Stromal cell of bone marrow (primary cell): ENCODE measurements around the gene BHLHE23.

Experiments
- DNase-seq: peaks from one replicate; pipeline ENCODE4 v3.0.0-alpha.2; 2012; ENCODE audit warnings: low read depth

Gene BHLHE23

GRCh38 chr20:62971950-62972844 lies 34.6 kb downstream of the BHLHE23 start:
- DNase-seq: peak; percentile 57

- no peak for DNase-seq
Measured at GRCh38 chr20:62971211-62971949, 35.4 kb downstream of the BHLHE23 start.

- no peak for DNase-seq
Measured at GRCh38 chr20:62970307-62971210, 36.2 kb downstream of the BHLHE23 start.

GRCh38 chr20:62969939-62970306 lies 36.8 kb downstream of the BHLHE23 start:
- DNase-seq: no peak

- no peak for DNase-seq
Measured at GRCh38 chr20:62969179-62969760, 37.5 kb downstream of the BHLHE23 start.

- no peak for DNase-seq
Measured at GRCh38 chr20:62968378-62969178, 38.2 kb downstream of the BHLHE23 start.

- no peak for DNase-seq
Measured at GRCh38 chr20:62967628-62968351, 39.0 kb downstream of the BHLHE23 start.

- no peak for DNase-seq
Measured at GRCh38 chr20:62967149-62967501, 39.6 kb downstream of the BHLHE23 start.

- no peak for DNase-seq
Measured at GRCh38 chr20:62966212-62967148, 40.3 kb downstream of the BHLHE23 start.

GRCh38 chr20:62965363-62965771 lies 41.4 kb downstream of the BHLHE23 start:
- no peak for DNase-seq

GRCh38 chr20:62964700-62965099 lies 42.1 kb downstream of the BHLHE23 start:
- DNase-seq: no peak

- DNase-seq: no peak
Measured at GRCh38 chr20:62963614-62964397, 43.0 kb downstream of the BHLHE23 start.

- no peak for DNase-seq
Measured at GRCh38 chr20:62962891-62963613, 43.7 kb downstream of the BHLHE23 start.

GRCh38 chr20:62962221-62962879 lies 44.4 kb downstream of the BHLHE23 start:
- no peak for DNase-seq

- no peak for DNase-seq
Measured at GRCh38 chr20:62961799-62962198, 45.0 kb downstream of the BHLHE23 start.

- DNase-seq: no peak
Measured at GRCh38 chr20:62961310-62961783, 45.4 kb downstream of the BHLHE23 start.
